ENCODE results near the gene UVRAG. TPM values are rescaled to one million over a fixed set of nuclear protein-coding genes. Genes with fewer than 3 reads are reported as not detected.
A peak's percentile ranks its signal among the peaks of the same experiment; 100 is the strongest.

UVRAG gene
- total RNA-seq, 6 donors from 2014 or later, result 23.3 to 72.3 (median 28.5) TPM

DNA sequence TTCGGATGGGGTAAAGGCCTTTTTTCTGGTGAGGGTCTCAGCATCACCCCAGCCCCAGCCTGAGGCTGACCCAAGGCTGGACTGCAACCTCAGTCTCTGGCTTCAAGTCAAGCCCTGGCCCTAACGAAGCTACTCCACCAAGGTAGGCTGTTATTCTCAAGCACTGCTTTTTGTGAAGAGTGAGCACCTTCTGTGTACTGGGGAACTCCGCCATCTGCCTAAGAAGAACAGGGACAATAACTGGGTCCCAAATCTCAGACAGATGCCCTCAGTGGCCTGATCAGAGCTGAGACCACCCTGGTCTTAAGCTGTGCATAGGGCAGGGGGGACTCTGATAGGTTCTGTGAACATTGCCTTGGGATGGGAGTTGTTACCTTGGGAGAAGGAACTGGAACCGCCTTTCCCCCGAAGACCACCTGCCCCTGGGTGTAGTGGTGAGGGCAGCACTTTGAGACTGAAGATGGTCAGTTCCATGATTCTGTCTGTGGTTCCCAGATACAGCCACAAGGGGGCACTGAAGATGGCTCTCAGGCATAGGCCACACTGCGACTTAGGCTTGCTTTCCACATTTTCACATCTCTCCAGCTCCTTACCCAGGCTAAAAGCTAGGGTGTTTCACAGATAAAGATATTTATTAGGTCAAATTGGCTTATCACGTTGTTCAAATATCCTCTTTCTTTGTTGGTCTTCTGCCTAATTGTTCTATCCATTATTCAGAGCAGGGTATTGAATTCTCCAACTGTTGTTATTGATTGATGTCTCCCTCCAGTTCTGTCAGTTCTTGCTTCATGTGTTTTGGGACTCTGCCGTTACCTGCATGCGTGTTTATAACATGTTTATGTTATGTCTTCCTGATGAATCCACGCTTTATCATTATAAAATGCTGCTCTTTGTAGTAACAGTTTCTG lies 11.8 kb upstream of the UVRAG start:
- H3K4me3 ChIP-seq, result no peak overlapping the region
- 33 to 45% methylated on average over 8 to 10 of the region's 10 CpGs for WGBS, 2 donors
- TF ChIP-seq POLR2A (IDR thresholded peaks at IDR 0.05), result no peak
- TF ChIP-seq, protein P1, sequence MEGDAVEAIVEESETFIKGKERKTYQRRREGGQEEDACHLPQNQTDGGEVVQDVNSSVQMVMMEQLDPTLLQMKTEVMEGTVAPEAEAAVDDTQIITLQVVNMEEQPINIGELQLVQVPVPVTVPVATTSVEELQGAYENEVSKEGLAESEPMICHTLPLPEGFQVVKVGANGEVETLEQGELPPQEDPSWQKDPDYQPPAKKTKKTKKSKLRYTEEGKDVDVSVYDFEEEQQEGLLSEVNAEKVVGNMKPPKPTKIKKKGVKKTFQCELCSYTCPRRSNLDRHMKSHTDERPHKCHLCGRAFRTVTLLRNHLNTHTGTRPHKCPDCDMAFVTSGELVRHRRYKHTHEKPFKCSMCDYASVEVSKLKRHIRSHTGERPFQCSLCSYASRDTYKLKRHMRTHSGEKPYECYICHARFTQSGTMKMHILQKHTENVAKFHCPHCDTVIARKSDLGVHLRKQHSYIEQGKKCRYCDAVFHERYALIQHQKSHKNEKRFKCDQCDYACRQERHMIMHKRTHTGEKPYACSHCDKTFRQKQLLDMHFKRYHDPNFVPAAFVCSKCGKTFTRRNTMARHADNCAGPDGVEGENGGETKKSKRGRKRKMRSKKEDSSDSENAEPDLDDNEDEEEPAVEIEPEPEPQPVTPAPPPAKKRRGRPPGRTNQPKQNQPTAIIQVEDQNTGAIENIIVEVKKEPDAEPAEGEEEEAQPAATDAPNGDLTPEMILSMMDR (IDR thresholded peaks at IDR 0.05), result peak; percentile 79 to 92 (median 87)
- ATAC-seq (ENCODE audit: low FRiP score in 2 of 2) (peak; percentile 89), DNase-seq (peak in 1 of 2 donors; percentile 75)
- H3K4me1 ChIP-seq, result peaks cover 0 to 6% (median 3%) of the 10 kb centered on the region in 4 donors
- H3K27me3 ChIP-seq, result no peaks in the 10 kb centered on the region
- H3K27ac ChIP-seq, result no peak overlapping the region
- no peaks in the 10 kb centered on the region for H3K9me3 ChIP-seq
- no peaks in the 10 kb centered on the region for H3K36me3 ChIP-seq

DNA sequence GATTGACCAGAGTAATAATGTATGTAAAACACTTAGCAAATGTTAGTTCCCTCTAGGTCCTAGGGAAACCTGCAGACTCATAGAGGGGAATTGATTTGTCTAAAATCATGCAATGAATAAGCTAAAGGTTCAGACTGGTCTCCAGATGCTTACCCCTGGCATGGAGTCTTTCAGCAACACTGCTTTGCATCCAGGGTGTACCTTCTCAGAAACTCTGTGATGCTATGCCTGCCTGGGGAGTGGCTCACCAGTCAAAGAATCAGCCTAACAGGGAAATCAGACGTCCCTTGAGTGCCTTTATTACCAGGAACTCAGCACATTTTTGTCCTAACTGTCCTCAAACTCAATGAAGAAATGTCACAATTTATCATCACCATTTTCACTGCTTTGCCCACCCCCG lies 5.9 kb upstream of the UVRAG start:
- TF ChIP-seq, protein P1 (IDR thresholded peaks at IDR 0.05), result no peak
- TF ChIP-seq POLR2A (IDR thresholded peaks at IDR 0.05) (no peak), EP300 (IDR thresholded peaks at IDR 0.05) (no peak), POLR2AphosphoS5 (IDR thresholded peaks at IDR 0.05) (no peak)
- no peak overlapping the region for H3K27ac ChIP-seq
- ATAC-seq (ENCODE audit: low FRiP score in 2 of 2) (no peak), DNase-seq (no peak)
- no peaks in the 10 kb centered on the region for H3K27me3 ChIP-seq
- WGBS, 2 donors, result 64 to 67% methylated on average over 2 of the region's 2 CpGs
- no peak overlapping the region for H3K4me3 ChIP-seq
- H3K36me3 ChIP-seq, result no peaks in the 10 kb centered on the region
- H3K4me1 ChIP-seq, result peaks cover 4 to 10% (median 7%) of the 10 kb centered on the region in 4 donors
- H3K9me3 ChIP-seq, result no peaks in the 10 kb centered on the region

DNA sequence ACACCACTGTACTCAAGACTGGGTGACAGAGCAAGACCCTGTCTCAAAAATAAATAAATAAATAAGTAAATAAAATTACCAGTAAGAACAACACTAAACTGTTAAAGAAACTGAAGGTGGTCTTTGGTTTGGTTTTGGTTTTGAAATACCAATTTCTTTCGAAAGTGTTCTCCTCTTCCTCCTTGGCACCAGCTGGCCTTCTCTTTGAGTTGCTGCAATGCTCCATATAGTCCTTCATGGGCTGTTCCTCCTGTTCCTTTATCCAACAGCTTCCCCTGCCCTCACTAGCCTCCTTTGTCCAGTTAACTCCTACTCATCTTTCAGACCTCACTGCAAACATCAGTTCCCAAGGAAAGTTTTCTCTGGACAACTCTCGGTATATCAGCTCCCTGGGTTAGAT lies 5.0 kb upstream of the UVRAG start:
- H3K9me3 ChIP-seq, result no peaks in the 10 kb centered on the region
- H3K4me3 ChIP-seq, result no peak overlapping the region
- TF ChIP-seq EP300 (IDR thresholded peaks at IDR 0.05), result no peak
- TF ChIP-seq, protein P1 (IDR thresholded peaks at IDR 0.05), result no peak
- no peak for TF ChIP-seq POLR2A (IDR thresholded peaks at IDR 0.05)
- TF ChIP-seq POLR2AphosphoS5 (IDR thresholded peaks at IDR 0.05), result no peak
- DNase-seq (no peak), ATAC-seq (ENCODE audit: low FRiP score in 2 of 2) (no peak)
- WGBS, 2 donors, result 73 to 79% methylated on average over 2 of the region's 2 CpGs
- H3K27me3 ChIP-seq, result no peaks in the 10 kb centered on the region
- no peak overlapping the region for H3K27ac ChIP-seq
- no peaks in the 10 kb centered on the region for H3K36me3 ChIP-seq
- H3K4me1 ChIP-seq, result peaks cover 6 to 13% (median 10%) of the 10 kb centered on the region in 4 donors

DNA sequence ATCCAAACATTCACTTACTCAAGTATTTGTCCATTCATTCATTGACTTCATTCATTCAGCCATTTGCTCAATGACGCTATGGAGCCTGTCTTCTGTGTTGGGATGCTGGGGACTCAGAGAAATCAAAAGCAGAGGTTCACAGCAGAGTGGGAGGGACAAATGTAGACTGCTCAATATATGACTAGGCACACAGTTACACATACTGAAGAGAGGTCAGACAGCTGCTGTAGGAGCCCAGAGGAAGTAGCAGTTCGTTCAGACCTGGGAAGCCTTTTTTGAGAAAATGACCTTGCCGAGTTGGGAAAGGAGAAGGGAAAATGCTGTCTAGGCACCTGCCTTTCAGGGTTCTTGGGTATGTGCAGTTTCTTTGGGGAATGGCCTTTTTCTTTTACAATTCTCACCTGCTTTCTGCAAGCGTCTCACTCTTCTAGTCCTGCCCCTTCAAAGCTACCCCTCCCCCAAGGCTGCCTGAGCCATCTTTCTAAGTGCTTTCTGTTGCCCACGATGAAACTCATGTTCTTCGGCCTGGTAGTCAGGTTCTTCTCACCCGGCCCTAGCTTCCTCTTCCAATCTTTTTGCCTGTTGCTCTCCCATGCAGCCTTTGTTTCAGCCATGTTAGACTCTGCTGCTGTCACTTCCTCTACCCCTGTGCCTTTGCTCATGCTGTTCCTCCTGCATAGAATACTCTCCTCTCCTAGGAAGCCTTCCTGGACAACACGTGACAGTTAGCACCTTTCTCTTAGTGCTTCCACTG lies 4.2 kb upstream of the UVRAG start:
- no peaks in the 10 kb centered on the region for H3K9me3 ChIP-seq
- H3K4me3 ChIP-seq, result no peak overlapping the region
- WGBS, 2 donors, result 64 to 80% methylated on average over 8 of the region's 8 CpGs
- H3K27me3 ChIP-seq, result no peaks in the 10 kb centered on the region
- ATAC-seq (ENCODE audit: low FRiP score in 2 of 2) (no peak), DNase-seq (no peak)
- no peak overlapping the region for H3K27ac ChIP-seq
- TF ChIP-seq, protein P1 (IDR thresholded peaks at IDR 0.05), result no peak
- TF ChIP-seq POLR2A (IDR thresholded peaks at IDR 0.05) (no peak), EP300 (IDR thresholded peaks at IDR 0.05) (no peak), POLR2AphosphoS5 (IDR thresholded peaks at IDR 0.05) (no peak)
- H3K4me1 ChIP-seq, result peaks cover 6 to 14% (median 10%) of the 10 kb centered on the region in 4 donors
- no peaks in the 10 kb centered on the region for H3K36me3 ChIP-seq

Measured in upper lobe of left lung (tissue), 6 donors.